ENCODE results near the gene SKAP2.

- no peak for TF ChIP-seq CTCF (conservative IDR thresholded peaks at IDR 0.05; ENCODE audit: low read depth, low read length)
- TF ChIP-seq EZH2 (IDR thresholded peaks at IDR 0.05; ENCODE audit: borderline replicate concordance, low read depth, low read length, poor library complexity, severe bottlenecking), result no peak
Measured at GRCh38 chr7:26857506-26858240, 6.7 kb downstream of the SKAP2 start.
